ENCODE results near the gene UBE4A.

Gene UBE4A

DNA sequence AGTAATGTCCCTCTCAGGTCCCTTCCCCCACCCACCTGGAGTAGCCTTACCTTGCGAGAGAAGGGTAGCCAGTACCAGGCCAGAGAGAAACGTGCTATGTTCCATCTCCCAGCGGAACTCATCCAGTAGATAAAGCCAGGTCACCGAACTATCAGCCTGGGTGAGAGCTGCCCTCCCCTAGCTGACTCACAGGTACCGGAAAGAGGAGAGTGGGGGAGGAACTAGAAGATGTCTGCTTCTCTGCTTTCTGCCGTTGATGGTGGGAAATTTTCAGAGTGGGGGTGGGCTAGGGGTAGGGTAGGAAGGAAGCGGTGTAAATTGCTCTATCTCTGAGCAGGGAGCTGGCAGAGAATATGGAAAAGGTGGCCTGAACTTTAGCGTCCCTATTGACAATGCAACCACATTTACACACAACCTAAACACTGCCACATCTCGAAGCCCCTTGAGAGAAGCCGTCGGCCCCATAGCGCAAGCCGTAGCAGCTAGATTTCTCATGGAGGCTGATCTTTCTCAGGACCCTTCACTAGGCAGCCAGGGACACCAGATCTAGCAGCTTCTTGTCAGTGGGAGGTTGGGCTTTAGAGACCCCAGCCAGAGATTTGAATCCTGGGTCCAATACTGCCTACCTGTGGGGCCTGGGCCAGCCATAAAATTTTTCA is 16.8 kb upstream of the UBE4A start, which contains the start of gene CD3D:
CD3D (minus strand) TSS at position 203 of the 659 bp plus-strand sequence; CDS start at position 105, 98 bp downstream.
- Histone ChIP-seq H3K27me3 (ENCODE audit: control insufficient read depth, insufficient read depth, low read length) (peaks cover 4% of the 10 kb centered on the region), H3K9me3 (ENCODE audit: control insufficient read depth, low read depth, low read length) (no peaks in the 10 kb centered on the region), H3K4me1 (ENCODE audit: control insufficient read depth, low read depth, low read length) (no peaks in the 10 kb centered on the region), H3K9ac (ENCODE audit: low read length) (no peak within 1 kb of the TSS), H3K36me3 (ENCODE audit: control insufficient read depth, low read depth, low read length) (no peaks in the 10 kb centered on the region), H3K4me3 (ENCODE audit: low read length) (no peak within 1 kb of the TSS), H3K27ac (ENCODE audit: low read length) (no peak within 1 kb of the TSS)

DNA sequence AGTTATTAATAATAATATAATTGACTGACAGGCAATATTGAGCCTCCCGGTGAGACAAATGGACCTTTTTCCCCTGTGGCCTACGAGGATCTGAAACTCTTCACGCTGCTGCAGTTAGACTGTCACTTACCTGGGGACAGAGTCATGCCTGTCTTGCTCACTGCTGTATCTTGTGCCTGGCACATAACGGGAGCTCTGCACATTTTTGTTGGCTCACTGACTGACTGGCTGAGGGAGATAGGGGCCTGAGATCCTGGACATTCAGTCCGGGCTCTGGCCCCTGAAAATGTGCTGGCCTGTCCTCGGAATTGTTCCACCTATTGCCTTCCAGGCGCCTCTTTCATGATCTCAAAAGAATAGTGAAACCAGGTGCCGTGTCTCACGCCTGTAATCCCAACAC is 16.2 kb upstream of the UBE4A start:
- no peak overlapping the region for H3K9ac ChIP-seq (ENCODE audit: low read length)
- H3K27ac ChIP-seq (ENCODE audit: low read length), result no peak overlapping the region
- peaks cover 4% of the 10 kb centered on the region for H3K27me3 ChIP-seq (ENCODE audit: control insufficient read depth, insufficient read depth, low read length)
- H3K4me3 ChIP-seq (ENCODE audit: low read length), result no peak overlapping the region
- H3K4me1 ChIP-seq (ENCODE audit: control insufficient read depth, low read depth, low read length), result no peaks in the 10 kb centered on the region
- no peaks in the 10 kb centered on the region for H3K9me3 ChIP-seq (ENCODE audit: control insufficient read depth, low read depth, low read length)
- no peaks in the 10 kb centered on the region for H3K36me3 ChIP-seq (ENCODE audit: control insufficient read depth, low read depth, low read length)

DNA sequence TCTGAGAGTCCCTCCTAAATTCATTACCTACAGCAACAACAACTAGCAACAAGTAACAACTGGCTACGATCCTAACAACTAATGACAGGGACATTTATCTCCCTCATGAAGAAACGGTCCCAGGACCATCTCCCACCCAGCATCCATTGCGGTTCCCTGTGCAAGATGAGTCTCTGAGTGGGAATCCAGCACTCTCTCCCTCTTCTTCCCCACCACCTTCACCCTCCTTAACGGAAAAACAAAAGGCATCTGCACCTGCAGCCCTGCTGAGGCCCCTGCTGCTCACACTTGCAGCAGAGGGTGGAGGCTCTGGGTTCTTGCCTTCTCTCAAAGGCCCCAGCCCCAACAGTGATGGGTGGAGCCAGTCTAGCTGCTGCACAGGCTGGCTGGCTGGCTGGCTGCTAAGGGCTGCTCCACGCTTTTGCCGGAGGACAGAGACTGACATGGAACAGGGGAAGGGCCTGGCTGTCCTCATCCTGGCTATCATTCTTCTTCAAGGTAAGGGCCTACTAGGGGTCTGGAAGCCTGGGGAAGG is 15.4 kb upstream of the UBE4A start, which contains the start of gene CD3G:
CD3G (plus strand) TSS at position 364 of the 535 bp plus-strand sequence; CDS start at position 444, 80 bp downstream.
- H3K36me3 ChIP-seq (ENCODE audit: control insufficient read depth, low read depth, low read length), result no peaks in the 10 kb centered on the region
- H3K27me3 ChIP-seq (ENCODE audit: control insufficient read depth, insufficient read depth, low read length), result peaks cover 4% of the 10 kb centered on the region
- H3K9me3 ChIP-seq (ENCODE audit: control insufficient read depth, low read depth, low read length), result no peaks in the 10 kb centered on the region
- no peak within 1 kb of the TSS for H3K4me3 ChIP-seq (ENCODE audit: low read length)
- H3K4me1 ChIP-seq (ENCODE audit: control insufficient read depth, low read depth, low read length), result no peaks in the 10 kb centered on the region
- H3K9ac ChIP-seq (ENCODE audit: low read length), result no peak within 1 kb of the TSS
- H3K27ac ChIP-seq (ENCODE audit: low read length), result no peak within 1 kb of the TSS

DNA sequence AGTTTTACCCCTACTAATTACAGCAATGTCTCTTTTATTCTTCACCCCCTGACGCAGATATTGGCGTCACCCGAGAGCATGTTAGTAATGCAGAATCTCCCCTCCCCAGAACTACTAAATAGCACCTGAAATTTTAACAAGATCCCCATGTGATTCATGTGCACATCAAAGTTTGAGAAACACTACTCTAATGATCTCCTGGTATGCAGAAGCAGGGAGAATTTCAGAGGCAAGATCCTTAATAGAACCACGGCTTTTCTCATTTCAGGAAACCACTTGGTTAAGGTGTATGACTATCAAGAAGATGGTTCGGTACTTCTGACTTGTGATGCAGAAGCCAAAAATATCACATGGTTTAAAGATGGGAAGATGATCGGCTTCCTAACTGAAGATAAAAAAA is 9.9 kb upstream of the UBE4A start:
- Histone ChIP-seq H3K36me3 (ENCODE audit: control insufficient read depth, low read depth, low read length) (no peaks in the 10 kb centered on the region), H3K9ac (ENCODE audit: low read length) (no peak overlapping the region), H3K4me1 (ENCODE audit: control insufficient read depth, low read depth, low read length) (no peaks in the 10 kb centered on the region), H3K4me3 (ENCODE audit: low read length) (no peak overlapping the region), H3K27me3 (ENCODE audit: control insufficient read depth, insufficient read depth, low read length) (peaks cover 13% of the 10 kb centered on the region), H3K9me3 (ENCODE audit: control insufficient read depth, low read depth, low read length) (no peaks in the 10 kb centered on the region), H3K27ac (ENCODE audit: low read length) (no peak overlapping the region)

DNA sequence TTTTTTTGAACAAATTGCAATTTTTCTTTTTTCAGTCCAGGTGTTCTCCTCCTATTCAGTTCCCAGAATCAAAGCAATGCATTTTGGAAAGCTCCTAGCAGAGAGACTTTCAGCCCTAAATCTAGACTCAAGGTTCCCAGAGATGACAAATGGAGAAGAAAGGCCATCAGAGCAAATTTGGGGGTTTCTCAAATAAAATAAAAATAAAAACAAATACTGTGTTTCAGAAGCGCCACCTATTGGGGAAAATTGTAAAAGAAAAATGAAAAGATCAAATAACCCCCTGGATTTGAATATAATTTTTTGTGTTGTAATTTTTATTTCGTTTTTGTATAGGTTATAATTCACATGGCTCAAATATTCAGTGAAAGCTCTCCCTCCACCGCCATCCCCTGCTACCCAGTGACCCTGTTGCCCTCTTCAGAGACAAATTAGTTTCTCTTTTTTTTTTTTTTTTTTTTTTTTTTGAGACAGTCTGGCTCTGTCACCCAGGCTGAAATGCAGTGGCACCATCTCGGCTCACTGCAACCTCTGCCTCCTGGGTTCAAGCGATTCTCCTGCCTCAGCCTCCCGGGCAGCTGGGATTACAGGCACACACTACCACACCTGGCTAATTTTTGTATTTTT is 6.2 kb upstream of the UBE4A start:
- H3K4me1 ChIP-seq (ENCODE audit: control insufficient read depth, low read depth, low read length), result no peaks in the 10 kb centered on the region
- H3K27ac ChIP-seq (ENCODE audit: low read length), result no peak overlapping the region
- no peaks in the 10 kb centered on the region for H3K36me3 ChIP-seq (ENCODE audit: control insufficient read depth, low read depth, low read length)
- no peak overlapping the region for H3K4me3 ChIP-seq (ENCODE audit: low read length)
- no peak overlapping the region for H3K9ac ChIP-seq (ENCODE audit: low read length)
- H3K9me3 ChIP-seq (ENCODE audit: control insufficient read depth, low read depth, low read length), result no peaks in the 10 kb centered on the region
- peaks cover 25% of the 10 kb centered on the region for H3K27me3 ChIP-seq (ENCODE audit: control insufficient read depth, insufficient read depth, low read length)

DNA sequence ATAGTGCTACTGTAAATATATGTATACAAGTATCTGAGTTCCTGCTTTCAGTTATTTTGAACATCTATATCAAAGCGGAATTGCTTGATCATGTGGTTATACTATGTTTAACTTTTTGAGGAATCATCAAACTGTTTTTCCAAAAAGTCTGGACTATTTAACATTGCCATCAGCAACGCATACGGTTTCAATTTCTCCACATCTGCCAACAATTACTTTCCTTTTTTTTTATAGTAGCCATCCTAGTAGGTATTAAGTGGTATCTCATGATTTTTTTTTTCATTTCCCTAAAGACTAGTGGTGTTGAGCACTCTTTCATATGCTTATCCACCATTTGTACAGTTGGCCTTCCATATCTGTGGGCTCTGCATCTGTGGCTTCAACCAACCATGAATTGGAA is 1.3 kb upstream of the UBE4A start:
- no peaks in the 10 kb centered on the region for H3K36me3 ChIP-seq (ENCODE audit: control insufficient read depth, low read depth, low read length)
- no peaks in the 10 kb centered on the region for H3K9me3 ChIP-seq (ENCODE audit: control insufficient read depth, low read depth, low read length)
- H3K9ac ChIP-seq (ENCODE audit: low read length), result no peak overlapping the region
- peaks cover 4% of the 10 kb centered on the region for H3K4me1 ChIP-seq (ENCODE audit: control insufficient read depth, low read depth, low read length)
- no peak overlapping the region for H3K27ac ChIP-seq (ENCODE audit: low read length)
- no peak overlapping the region for H3K4me3 ChIP-seq (ENCODE audit: low read length)
- peaks cover 19% of the 10 kb centered on the region for H3K27me3 ChIP-seq (ENCODE audit: control insufficient read depth, insufficient read depth, low read length)

DNA sequence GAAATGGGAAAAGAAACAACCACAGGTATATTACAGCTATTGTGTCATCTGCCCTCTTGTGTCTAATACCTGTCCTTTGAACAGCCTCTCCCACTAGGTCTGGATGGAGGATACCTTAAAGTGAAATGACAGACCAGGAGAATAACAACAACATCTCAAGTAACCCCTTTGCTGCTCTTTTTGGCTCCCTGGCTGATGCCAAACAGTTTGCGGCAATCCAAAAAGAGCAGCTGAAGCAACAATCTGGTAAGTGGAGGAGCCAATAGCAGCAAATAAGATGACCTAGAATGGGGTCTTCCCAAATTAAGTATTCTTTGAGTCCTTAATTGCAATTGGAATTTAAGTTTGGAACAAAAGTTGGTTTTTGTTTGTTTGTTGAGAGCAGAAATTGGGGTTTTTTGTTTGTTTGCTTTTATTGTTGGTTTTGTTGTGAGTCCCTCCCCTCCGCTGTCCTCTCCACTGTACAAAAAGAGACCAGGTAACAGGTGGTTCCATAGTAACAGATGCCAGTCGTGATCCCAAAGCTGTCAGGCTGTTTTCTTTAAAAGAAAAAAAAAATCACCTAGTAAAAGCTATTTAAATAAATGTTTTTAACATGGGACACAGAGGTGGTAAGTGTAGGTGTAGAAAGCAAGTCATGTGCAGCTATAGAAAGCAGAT is 5.7 kb downstream of the UBE4A start:
- Histone ChIP-seq H3K36me3 (ENCODE audit: control insufficient read depth, low read depth, low read length) (peaks cover 27% of the 10 kb centered on the region), H3K4me3 (ENCODE audit: low read length) (no peak overlapping the region), H3K27me3 (ENCODE audit: control insufficient read depth, insufficient read depth, low read length) (no peaks in the 10 kb centered on the region), H3K9me3 (ENCODE audit: control insufficient read depth, low read depth, low read length) (no peaks in the 10 kb centered on the region), H3K4me1 (ENCODE audit: control insufficient read depth, low read depth, low read length) (peaks cover 2% of the 10 kb centered on the region), H3K9ac (ENCODE audit: low read length) (no peak overlapping the region), H3K27ac (ENCODE audit: low read length) (no peak overlapping the region)

DNA sequence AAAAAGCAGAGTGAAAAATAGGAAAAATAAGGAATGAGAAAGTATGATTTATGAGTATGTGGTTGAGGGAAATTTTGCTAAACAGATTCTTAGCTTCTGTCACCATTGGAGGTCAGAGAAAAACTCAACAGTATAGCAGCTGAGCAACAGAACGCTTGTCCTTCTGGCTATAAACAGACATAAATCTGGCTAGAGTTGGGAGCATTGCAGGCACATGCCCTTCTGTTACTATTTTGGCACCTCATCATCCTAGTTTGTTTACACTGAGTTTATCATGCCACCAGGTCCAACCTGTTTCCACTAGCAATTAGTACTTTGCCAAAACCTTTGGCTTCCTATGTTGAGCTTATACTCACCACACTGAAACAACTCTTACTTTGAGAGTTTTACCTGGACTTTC is 6.9 kb downstream of the UBE4A start:
- peaks cover 30% of the 10 kb centered on the region for H3K36me3 ChIP-seq (ENCODE audit: control insufficient read depth, low read depth, low read length)
- H3K27me3 ChIP-seq (ENCODE audit: control insufficient read depth, insufficient read depth, low read length), result no peaks in the 10 kb centered on the region
- no peak overlapping the region for H3K4me3 ChIP-seq (ENCODE audit: low read length)
- H3K9me3 ChIP-seq (ENCODE audit: control insufficient read depth, low read depth, low read length), result no peaks in the 10 kb centered on the region
- no peak overlapping the region for H3K9ac ChIP-seq (ENCODE audit: low read length)
- H3K4me1 ChIP-seq (ENCODE audit: control insufficient read depth, low read depth, low read length), result no peaks in the 10 kb centered on the region
- H3K27ac ChIP-seq (ENCODE audit: low read length), result no peak overlapping the region

DNA sequence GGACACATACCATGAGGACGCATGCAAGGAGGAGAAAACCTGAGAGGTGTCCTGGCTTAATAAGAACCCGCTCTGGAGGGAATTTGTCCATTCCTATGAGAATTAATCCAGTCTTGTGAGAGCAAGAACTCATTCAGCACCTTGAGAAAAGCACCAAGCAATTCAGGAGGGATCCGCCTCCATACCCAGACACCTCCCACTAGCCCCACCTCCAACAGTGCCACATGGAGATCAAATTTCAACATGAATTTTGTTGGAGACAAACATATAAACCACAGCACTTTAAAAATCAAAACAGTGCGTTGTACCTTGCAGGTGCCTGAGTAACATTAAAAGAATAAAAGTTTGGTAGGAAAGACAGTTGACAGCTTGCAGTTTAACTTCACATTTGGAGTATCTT is 11.4 kb downstream of the UBE4A start:
- no peak overlapping the region for H3K27ac ChIP-seq (ENCODE audit: low read length)
- H3K4me3 ChIP-seq (ENCODE audit: low read length), result no peak overlapping the region
- peaks cover 40% of the 10 kb centered on the region for H3K36me3 ChIP-seq (ENCODE audit: control insufficient read depth, low read depth, low read length)
- no peaks in the 10 kb centered on the region for H3K4me1 ChIP-seq (ENCODE audit: control insufficient read depth, low read depth, low read length)
- H3K9me3 ChIP-seq (ENCODE audit: control insufficient read depth, low read depth, low read length), result no peaks in the 10 kb centered on the region
- no peak overlapping the region for H3K9ac ChIP-seq (ENCODE audit: low read length)
- H3K27me3 ChIP-seq (ENCODE audit: control insufficient read depth, insufficient read depth, low read length), result no peaks in the 10 kb centered on the region

DNA sequence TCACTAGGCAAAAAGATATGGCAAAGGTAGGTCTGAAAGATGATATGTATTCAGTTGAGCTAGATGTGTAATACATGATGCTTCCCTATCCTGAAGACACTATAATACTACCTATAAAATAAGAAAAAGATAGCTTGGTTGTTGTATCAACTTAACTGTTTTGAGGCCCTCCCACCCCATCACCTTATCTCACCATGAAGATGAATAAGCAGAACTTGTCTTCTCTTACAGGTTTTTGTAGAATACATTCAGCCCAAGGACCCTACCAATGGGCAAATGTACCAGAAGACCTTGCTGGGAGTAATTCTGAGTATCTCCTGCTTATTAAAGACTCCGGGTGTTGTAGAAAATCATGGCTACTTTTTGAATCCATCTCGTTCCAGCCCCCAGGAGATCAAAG is 13.9 kb downstream of the UBE4A start:
- Histone ChIP-seq H3K36me3 (ENCODE audit: control insufficient read depth, low read depth, low read length) (peaks cover 43% of the 10 kb centered on the region), H3K27ac (ENCODE audit: low read length) (no peak overlapping the region), H3K27me3 (ENCODE audit: control insufficient read depth, insufficient read depth, low read length) (no peaks in the 10 kb centered on the region), H3K9me3 (ENCODE audit: control insufficient read depth, low read depth, low read length) (no peaks in the 10 kb centered on the region), H3K4me3 (ENCODE audit: low read length) (no peak overlapping the region), H3K4me1 (ENCODE audit: control insufficient read depth, low read depth, low read length) (no peaks in the 10 kb centered on the region), H3K9ac (ENCODE audit: low read length) (no peak overlapping the region)

DNA sequence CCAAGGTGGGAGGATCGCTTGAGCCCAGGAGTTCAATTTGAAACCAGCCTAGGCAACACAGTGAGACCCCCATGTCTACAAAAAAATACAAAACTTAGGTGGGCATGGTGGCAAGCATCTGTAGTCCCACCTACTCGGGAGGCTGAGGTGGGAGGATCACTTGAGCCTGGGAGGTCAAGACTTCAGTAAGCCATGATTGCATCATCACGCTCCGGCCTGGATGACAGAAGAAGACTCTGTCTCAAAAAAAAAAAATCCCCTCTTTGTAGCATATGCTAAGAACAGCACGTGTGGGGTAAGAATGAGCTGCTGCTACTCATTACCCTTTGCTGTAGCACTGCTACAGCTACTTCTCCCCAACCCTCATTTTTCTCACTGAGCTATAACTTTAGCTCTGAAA is 14.5 kb downstream of the UBE4A start:
- Histone ChIP-seq H3K4me1 (ENCODE audit: control insufficient read depth, low read depth, low read length) (no peaks in the 10 kb centered on the region), H3K27ac (ENCODE audit: low read length) (no peak overlapping the region), H3K27me3 (ENCODE audit: control insufficient read depth, insufficient read depth, low read length) (no peaks in the 10 kb centered on the region), H3K4me3 (ENCODE audit: low read length) (no peak overlapping the region), H3K36me3 (ENCODE audit: control insufficient read depth, low read depth, low read length) (peaks cover 43% of the 10 kb centered on the region), H3K9me3 (ENCODE audit: control insufficient read depth, low read depth, low read length) (no peaks in the 10 kb centered on the region), H3K9ac (ENCODE audit: low read length) (no peak overlapping the region)

Measured in iPS-18a (cell line).